Measurements from ENCODE around the gene CYFIP2.

CYFIP2 gene

GRCh38 chr5:157352756-157353340, 86.9 kb downstream of the CYFIP2 start:
- H3K4me3 ChIP-seq (ENCODE audit: low read depth, low read length) = no peak overlapping the region

- H3K4me3 ChIP-seq (ENCODE audit: low read depth, low read length) = no peak overlapping the region
These were observed 88.9 kb downstream of the CYFIP2 start for GRCh38 chr5:157354800-157355199.

GRCh38 chr5:157356576-157356975, 90.7 kb downstream of the CYFIP2 start:
- no peak overlapping the region for H3K4me3 ChIP-seq (ENCODE audit: low read depth, low read length)

GRCh38 chr5:157357823-157358222, 91.9 kb downstream of the CYFIP2 start:
- H3K4me3 ChIP-seq (ENCODE audit: low read depth, low read length) = no peak overlapping the region

DNA sequence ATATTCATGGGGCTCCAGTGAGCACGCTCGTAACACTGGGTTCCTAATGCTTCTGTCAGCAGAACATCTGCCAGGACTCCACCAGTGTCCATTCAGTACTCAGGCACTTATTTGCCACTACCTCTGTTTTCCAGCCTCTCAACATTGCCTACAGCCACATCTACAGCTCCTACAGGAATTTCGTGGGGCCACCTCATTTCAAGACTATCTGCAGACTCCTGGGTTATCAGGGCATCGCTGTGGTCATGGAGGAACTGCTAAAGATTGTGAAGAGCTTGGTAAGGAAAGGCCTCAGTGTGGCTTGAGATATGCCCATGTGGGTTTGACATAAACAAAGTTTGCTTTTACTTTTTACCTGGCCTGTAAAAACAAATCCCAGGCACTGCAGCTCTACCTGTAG, 92.9 kb downstream of the CYFIP2 start:
- H3K4me3 ChIP-seq (ENCODE audit: low read depth, low read length) = no peak overlapping the region

DNA sequence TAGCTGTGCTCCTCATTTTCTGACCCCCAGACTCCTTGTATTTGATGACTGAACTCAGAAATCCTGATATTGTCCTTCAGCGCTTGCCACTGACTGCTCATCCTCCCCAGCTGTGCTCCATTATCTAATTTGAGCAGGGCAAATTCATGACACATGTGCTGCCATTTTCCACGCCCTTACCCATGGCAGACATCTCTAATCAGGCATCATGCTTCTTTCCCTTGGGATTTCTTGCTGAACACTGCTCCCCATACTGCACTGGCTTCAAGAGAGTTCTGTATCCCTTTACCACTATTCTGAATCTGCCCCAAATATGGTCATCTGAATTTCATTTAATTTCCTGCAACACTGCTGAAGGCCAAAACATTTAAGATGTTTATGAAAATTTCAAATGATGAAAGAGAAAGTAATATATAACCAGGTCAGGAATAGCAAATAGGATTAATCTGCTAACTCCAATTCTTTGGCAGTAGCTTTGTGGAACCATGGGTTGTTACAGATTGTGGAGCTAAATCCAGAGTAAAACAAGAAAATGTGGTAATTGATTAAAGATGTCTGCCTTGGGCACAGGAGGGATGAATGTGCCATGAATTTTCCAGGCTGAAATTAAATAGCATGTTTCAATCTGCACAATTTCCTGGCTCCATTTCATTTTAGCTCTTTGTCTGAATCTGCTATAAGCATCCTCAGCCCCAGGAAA, 93.6 kb downstream of the CYFIP2 start:
- no peak overlapping the region for H3K4me3 ChIP-seq (ENCODE audit: low read depth, low read length)

- H3K4me3 ChIP-seq (ENCODE audit: low read depth, low read length) = no peak overlapping the region
These were observed 96.1 kb downstream of the CYFIP2 start for GRCh38 chr5:157362012-157362411.

DNA sequence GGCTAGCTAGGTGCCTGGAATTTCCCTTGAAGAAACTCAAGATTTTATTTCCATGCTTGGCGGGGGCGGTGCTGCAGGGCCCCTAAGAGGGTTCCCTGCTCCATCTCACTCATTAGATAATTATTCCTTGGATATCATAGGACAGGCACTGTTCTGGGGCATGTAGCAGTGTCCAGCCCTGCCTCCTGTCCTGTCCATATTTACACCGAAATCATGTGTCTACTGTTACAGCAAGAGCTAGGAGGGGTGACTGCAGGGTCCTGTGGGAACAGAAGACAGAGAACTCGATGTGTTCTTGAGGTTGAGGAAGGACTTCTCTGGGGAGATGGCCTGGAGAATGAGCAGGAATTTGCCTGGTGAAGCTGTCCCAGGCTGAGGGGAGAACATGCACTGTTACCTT, 96.6 kb downstream of the CYFIP2 start:
- no peak overlapping the region for H3K4me3 ChIP-seq (ENCODE audit: low read depth, low read length)

DNA sequence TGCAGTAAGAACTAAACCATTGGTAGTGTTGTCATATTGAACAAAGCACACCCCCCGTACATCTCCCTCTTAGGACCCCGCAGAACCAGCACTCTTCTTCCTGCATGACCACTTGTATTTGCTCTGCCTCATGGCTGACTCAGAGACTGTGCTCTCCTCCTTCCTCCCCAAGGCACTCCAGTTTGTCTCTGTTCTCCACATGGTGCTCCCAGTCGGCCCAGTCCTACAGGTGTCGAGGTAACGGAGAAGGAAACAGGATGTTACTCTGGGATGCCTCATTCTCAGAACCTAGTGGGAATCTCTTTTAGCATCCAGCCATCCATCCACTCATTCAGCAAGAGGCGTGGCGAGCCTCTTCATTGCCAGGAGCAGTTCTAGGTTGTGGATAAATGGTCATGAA, 97.1 kb downstream of the CYFIP2 start:
- no peak overlapping the region for H3K4me3 ChIP-seq (ENCODE audit: low read depth, low read length)

GRCh38 chr5:157365732-157366131, 99.8 kb downstream of the CYFIP2 start:
- H3K4me3 ChIP-seq (ENCODE audit: low read depth, low read length) = no peak overlapping the region

DNA sequence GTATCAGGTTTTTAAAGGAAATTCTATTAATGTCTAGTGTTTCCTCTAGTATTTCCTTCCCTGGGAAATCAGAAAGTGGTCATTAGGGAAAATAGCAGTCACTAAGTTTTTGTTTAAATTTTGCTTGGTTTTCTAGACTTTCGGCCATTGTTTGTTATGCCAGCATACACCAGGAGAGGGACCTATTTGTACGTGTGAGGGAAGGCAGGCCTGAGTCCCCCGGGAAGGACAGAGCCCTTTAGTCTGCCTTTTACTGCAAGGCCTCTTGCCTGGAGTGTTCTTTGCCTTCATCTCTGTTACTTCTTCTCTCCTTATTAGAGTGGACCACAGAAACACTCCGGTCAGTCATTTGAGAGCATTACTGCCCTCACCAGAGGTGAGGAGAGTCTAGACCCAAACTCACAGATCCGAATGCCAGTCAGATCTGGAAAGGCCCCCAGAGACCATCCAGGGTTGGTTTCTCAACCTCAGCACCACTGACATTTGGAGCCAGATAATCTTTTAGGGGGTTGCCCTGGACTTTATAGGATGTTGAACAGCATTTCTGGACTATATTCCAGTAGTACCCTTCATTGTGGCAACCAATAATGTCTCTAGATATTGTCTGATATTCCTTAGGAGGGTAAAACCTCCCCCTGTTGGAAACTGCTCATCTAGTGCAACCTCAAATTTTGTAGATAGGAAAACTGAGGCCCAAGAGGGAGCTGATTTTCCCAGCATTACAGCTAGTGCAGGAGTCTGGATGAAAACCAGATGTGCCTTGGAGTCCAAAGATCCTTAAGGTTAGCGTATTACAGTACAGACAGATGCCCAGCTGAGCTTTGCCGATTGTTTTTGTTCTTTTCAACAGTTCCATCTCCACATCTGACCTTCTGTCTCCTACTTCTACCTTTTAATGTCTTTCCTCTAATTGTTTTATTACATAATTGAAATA, 101.1 kb downstream of the CYFIP2 start:
- H3K4me3 ChIP-seq (ENCODE audit: low read depth, low read length) = no peak overlapping the region

DNA sequence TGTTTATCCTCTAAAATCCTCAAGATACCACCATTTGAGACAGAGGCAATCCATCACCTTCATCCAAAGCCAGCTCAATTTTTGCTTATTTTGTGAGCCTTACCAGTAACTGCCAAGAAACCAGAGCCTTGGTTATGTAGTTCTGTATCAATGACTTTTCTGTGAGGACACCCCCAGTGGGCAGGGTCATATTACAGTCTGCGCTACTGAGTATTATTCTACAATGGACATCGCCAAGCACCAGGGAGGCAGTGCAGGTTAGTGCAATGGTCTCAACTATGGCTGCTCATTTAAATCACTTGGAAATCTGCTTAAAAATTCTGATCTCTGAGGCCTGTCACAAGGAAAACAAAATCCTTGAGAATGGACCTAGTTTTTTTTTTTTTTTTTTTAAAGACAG, 103.6 kb downstream of the CYFIP2 start:
- H3K4me3 ChIP-seq (ENCODE audit: low read depth, low read length) = no peak overlapping the region

GRCh38 chr5:157370967-157371366, 105.0 kb downstream of the CYFIP2 start:
- H3K4me3 ChIP-seq (ENCODE audit: low read depth, low read length) = no peak overlapping the region

DNA sequence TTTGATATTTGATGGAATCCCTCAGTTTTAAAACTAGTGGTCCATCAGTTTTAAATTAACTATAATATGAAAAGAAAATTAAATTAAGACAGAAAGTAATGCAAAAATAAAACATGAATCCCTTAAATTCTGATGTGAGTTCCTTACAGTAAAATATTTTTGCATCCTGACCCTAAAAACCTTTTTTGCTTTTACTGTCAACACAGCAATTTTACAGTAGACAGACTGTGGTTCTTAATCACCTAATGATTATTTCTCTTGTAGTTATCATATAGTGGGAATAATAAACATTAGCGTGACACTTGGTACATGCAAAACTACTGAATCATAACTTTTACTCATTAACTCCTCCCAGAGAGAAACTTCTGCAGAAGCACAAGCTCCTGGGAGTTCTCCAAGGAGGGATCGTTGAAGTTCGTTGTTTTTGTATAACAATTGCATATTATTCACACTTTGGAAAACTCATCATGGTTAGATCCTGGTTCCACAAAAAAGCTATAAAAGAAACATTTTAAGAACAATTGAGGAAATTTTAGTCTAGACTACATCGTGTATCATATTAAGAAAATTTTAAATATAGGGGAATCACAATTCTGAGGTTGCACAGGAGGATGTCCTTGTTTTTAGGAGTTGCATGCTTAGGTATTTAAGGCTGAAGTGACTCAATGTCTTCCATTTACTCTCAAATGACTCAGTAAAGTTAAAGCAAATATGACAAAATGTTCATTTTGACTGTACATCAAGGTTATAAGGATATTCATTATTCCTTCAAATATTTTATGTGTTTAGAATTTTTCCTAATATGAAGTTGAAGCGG, 105.9 kb downstream of the CYFIP2 start:
- H3K4me3 ChIP-seq (ENCODE audit: low read depth, low read length) = no peak overlapping the region

GRCh38 chr5:157372472-157372822, 106.5 kb downstream of the CYFIP2 start:
- no peak overlapping the region for H3K4me3 ChIP-seq (ENCODE audit: low read depth, low read length)

- H3K4me3 ChIP-seq (ENCODE audit: low read depth, low read length) = no peak overlapping the region
These were observed 112.6 kb downstream of the CYFIP2 start for GRCh38 chr5:157378509-157378908.

DNA sequence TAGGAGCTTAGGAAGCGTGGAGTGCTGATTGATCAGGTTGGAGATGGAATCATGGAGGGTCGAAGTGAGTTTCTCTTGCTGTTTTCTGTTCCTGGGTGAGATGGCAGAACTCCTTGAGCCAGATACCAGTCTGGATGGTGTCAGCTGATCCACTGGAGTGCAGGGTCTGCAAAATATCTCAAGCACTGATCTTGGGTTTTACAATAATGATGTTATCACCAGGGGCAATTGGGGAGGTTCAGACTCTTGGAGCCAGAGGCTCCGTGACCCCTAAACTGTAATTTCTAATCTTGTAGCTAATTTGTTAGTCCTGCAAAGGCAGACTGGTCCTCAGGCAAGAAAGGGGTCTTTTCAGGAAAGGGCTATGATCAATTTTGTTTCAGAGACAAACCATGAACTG, 114.1 kb downstream of the CYFIP2 start:
- no peak overlapping the region for H3K4me3 ChIP-seq (ENCODE audit: low read depth, low read length)

DNA sequence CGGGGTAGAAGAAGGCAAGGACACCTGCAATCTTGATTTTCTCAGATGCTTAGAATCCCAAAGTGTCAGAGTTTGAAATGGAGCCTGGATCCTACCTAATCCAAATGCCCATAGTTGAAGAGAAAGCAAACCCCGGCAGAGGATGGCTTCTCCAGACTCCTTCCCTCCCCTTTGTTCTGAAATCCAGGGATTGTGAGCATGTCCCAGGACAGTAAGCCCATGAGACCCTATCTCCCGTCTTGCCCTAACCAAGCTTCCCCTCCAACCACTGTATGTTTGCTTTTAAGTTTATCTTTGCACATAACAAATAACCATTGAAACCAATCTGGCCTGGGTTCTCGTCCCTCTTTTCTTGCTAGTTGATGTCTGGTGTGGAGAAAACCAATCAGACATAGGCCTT, 115.8 kb downstream of the CYFIP2 start:
- H3K4me3 ChIP-seq (ENCODE audit: low read depth, low read length) = no peak overlapping the region

- H3K4me3 ChIP-seq (ENCODE audit: low read depth, low read length) = no peak overlapping the region
These were observed 117.3 kb downstream of the CYFIP2 start for GRCh38 chr5:157382996-157383800.

DNA sequence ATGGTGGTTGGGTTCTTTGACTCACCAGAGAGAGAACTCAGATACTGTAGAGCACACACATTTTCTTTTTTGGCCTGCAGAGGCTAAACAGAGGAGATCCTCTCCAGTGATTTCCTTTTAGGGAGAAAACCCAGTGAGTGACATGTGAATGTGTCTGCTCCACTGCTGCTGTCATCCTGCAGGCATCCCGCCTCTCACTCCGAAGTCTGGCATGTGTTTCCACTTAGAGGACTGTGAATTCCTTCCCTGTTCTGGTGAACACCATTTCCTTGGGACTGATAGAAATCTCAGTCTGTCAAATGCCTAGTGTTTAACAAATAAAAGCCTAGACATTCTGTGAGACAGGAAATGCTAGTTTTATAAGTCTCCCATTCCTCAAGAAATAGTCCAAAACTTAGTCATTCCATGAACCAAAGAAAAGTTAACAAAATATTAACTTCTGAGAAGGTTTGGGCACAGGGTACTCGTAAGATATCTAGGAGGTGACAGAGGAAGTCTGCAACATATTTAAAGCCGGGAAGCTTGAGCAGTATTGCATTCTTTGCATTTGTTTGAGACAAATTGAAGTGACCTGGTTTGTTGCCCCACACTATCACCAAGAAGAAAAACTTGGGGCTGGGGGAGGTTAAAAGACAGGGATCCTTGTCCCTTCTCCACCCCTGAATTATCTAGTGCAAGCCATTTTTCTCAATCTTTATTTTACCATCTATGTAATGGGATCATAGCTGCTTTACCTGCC, 119.2 kb downstream of the CYFIP2 start:
- H3K4me3 ChIP-seq (ENCODE audit: low read depth, low read length) = no peak overlapping the region

Measured in iPS-11a (cell line).